ENCODE results near the gene GPA33.

GPA33 gene

GRCh38 chr1:167106119-167106461 lies 15.9 kb upstream of the GPA33 start:
- CTCF ChIA-PET = interaction anchor here (0.6 kb wide), 1 partner anchor 428 kb away, joined by 3 read pairs; no protein-coding TSS in a partner anchor
- POLR2A ChIA-PET = no interaction called here
- H3K27ac ChIP-seq (ENCODE audit: extremely low read depth, low read depth, low read length) = no peak overlapping the region

GRCh38 chr1:167105271-167106118 lies 15.3 kb upstream of the GPA33 start:
- Histone ChIP-seq H3K9me3 (ENCODE audit: control insufficient read depth, insufficient read depth, low read depth, low read length) (no peaks in the 10 kb centered on the region), H3K4me3 (ENCODE audit: low read depth, low read length) (no peak overlapping the region), H3K36me3 (ENCODE audit: control insufficient read depth in 2 of 2, insufficient read depth in 1 of 2, low read length in 2 of 2) (no peaks in the 10 kb centered on the region), H3K4me1 (ENCODE audit: control insufficient read depth, insufficient read depth, low read length) (peaks cover 6% of the 10 kb centered on the region), H3K27ac (ENCODE audit: extremely low read depth, low read depth, low read length) (no peak overlapping the region)
- TF ChIP-seq MEIS1 (CRISPR knock-in tag; IDR thresholded peaks at IDR 0.05; ENCODE audit: borderline replicate concordance) (peak; percentile 76; the same call in 1 of the 2 replicates), ZNF366 (tag by site-specific recombination; conservative IDR thresholded peaks at IDR 0.05) (peak; percentile 10; the same call in 1 of the 2 replicates), ZNF174 (tag by site-specific recombination; IDR thresholded peaks at IDR 0.05) (no peak), KLF8 (tag by site-specific recombination; IDR thresholded peaks at IDR 0.05) (no peak), PRDM2 (tag by site-specific recombination; IDR thresholded peaks at IDR 0.05; ENCODE audit: borderline replicate concordance) (no peak), ZNF19 (tag by site-specific recombination; IDR thresholded peaks at IDR 0.05; ENCODE audit: low read depth) (no peak), ZNF645 (tag by site-specific recombination; IDR thresholded peaks at IDR 0.05) (no peak), ZBTB11 (tag by site-specific recombination; conservative IDR thresholded peaks at IDR 0.05; ENCODE audit: low read depth) (no peak), BCL11B (tag by site-specific recombination; IDR thresholded peaks at IDR 0.05; ENCODE audit: low read depth) (no peak)
- POLR2A ChIA-PET = no interaction called here
- CTCF ChIA-PET = interaction anchor here (0.6 to 0.7 kb wide), 2 partner anchors 18 to 429 kb away, joined by 3 to 4 read pairs; no protein-coding TSS in a partner anchor

More at GRCh38 chr1:167106119-167106461, 15.9 kb upstream of the GPA33 start:
- H3K4me3 ChIP-seq (ENCODE audit: low read depth, low read length) = no peak overlapping the region
- TF ChIP-seq ZNF654 (tag by site-specific recombination; IDR thresholded peaks at IDR 0.05; ENCODE audit: low read depth) = no peak
- peak; percentile 40; the same call in 1 of the 2 replicates for TF ChIP-seq IKZF3 (tag by site-specific recombination; IDR thresholded peaks at IDR 0.05)
- TF ChIP-seq ATF2 (tag by site-specific recombination; IDR thresholded peaks at IDR 0.05; ENCODE audit: low read depth) = no peak
- TF ChIP-seq OSR2 (tag by site-specific recombination; IDR thresholded peaks at IDR 0.05) = no peak
- no peaks in the 10 kb centered on the region for H3K36me3 ChIP-seq (ENCODE audit: control insufficient read depth in 2 of 2, insufficient read depth in 1 of 2, low read length in 2 of 2)
- H3K4me1 ChIP-seq (ENCODE audit: control insufficient read depth, insufficient read depth, low read length) = peaks cover 6% of the 10 kb centered on the region
- H3K9me3 ChIP-seq (ENCODE audit: control insufficient read depth, insufficient read depth, low read depth, low read length) = no peaks in the 10 kb centered on the region
